Gastroesophageal sphincter (tissue), 3 donors: ENCODE results near the gene SLC38A11.

Experiments used
- POLR2A ChIP-seq, 2 donors: fragments of 450-650 bp; IDR thresholded peaks; one replicate each; pipeline ENCODE4 v1.6.1; 2017; ENCODE audit warnings: antibody characterized with exemption in 2 of 2, mild to moderate bottlenecking in 2 of 2, moderate library complexity in 1 of 2
- TF ChIP-seq, protein P1 (sequence below), 4 experiments: fragments of 200-600 bp in 2 of 4; fragments of 450-650 bp in 2 of 4; sonication (generic) in 1 of 4; IDR thresholded peaks; one replicate each; pipeline ENCODE4 v1.5.1; 2017 to 2019; ENCODE audit warnings: antibody characterized with exemption in 4 of 4, mild to moderate bottlenecking in 2 of 4, moderate library complexity in 2 of 4

DNA sequence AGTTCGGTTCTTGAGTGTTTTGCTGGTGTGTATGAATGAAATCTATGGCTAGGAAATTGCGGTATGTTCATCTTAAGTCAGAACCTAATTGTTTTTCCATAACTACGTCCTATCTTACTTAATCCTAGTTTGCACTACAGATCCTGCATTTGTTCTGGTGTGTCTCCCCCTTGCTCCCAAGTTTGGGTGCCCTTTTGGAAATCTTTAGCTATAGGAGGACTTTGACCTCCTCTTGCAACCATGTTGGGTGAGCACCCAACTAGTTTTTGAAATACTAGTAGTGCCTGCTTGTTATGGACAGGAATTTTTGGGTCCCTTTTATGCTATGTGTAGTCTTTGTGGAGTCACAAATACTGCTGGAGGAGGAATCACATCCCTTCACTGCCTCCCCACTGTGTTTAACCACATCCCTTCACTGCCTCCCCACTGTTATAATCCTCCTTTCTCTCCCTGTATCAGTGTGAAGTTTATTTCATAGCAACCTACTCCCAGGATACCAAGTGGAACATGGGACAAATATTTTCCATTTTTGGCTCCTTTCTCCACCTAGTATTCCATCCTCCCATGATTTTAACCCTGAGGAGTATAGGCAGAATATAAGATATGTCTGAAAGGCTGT is 87.4 kb downstream of the SLC38A11 start:
- TF ChIP-seq, protein P1, sequence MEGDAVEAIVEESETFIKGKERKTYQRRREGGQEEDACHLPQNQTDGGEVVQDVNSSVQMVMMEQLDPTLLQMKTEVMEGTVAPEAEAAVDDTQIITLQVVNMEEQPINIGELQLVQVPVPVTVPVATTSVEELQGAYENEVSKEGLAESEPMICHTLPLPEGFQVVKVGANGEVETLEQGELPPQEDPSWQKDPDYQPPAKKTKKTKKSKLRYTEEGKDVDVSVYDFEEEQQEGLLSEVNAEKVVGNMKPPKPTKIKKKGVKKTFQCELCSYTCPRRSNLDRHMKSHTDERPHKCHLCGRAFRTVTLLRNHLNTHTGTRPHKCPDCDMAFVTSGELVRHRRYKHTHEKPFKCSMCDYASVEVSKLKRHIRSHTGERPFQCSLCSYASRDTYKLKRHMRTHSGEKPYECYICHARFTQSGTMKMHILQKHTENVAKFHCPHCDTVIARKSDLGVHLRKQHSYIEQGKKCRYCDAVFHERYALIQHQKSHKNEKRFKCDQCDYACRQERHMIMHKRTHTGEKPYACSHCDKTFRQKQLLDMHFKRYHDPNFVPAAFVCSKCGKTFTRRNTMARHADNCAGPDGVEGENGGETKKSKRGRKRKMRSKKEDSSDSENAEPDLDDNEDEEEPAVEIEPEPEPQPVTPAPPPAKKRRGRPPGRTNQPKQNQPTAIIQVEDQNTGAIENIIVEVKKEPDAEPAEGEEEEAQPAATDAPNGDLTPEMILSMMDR (IDR thresholded peaks at IDR 0.05), result no peak
- TF ChIP-seq POLR2A (IDR thresholded peaks at IDR 0.05), result no peak
